ENCODE data around the gene NPPC. TPM values are rescaled to one million over a fixed set of nuclear protein-coding genes. Genes with fewer than 3 reads are reported as not detected.

NPPC gene
- total RNA-seq, 4 donors from 2014 or later, result not detected

DNA sequence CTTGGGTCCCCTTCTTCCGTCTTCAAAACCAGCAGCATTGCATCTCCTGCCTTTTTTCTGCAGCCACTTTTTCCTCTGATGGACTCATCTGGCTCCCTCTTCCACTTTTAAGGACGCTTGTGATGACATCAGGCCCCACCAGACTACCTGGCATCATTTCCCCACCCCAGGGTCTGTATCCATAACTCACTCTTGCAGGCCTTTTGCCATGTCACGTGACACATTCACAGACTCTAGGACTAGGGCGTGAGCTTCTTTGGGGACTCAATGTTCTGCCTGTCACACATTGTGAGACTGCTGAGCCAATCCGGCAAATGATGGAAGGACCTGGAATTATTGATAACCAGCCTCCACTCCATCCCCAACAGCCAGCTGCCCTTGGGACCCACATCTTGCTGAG lies 23.6 kb downstream of the NPPC start:
- Histone ChIP-seq H3K27ac (no peak overlapping the region), H3K27me3 (no peaks in the 10 kb centered on the region), H3K4me3 (no peak overlapping the region), H3K4me1 (no peaks in the 10 kb centered on the region), H3K9me3 (no peaks in the 10 kb centered on the region), H3K36me3 (no peaks in the 10 kb centered on the region)
- in situ Hi-C loops (cut with MboI; ENCODE audit: low sequenced_read_pairs in 4 of 4), result loop anchor here (10.0 to 25.0 kb wide), 5 partner anchors 410 to 610 kb away; partner anchors contain the start of gene PRSS56 (in 1 of the 4)
- ATAC-seq, result no peak
- intact Hi-C loops (cut with DNase I; ENCODE audit: low total_unique reads), result no loop called here
- no peak for DNase-seq
- TF ChIP-seq, protein P1, sequence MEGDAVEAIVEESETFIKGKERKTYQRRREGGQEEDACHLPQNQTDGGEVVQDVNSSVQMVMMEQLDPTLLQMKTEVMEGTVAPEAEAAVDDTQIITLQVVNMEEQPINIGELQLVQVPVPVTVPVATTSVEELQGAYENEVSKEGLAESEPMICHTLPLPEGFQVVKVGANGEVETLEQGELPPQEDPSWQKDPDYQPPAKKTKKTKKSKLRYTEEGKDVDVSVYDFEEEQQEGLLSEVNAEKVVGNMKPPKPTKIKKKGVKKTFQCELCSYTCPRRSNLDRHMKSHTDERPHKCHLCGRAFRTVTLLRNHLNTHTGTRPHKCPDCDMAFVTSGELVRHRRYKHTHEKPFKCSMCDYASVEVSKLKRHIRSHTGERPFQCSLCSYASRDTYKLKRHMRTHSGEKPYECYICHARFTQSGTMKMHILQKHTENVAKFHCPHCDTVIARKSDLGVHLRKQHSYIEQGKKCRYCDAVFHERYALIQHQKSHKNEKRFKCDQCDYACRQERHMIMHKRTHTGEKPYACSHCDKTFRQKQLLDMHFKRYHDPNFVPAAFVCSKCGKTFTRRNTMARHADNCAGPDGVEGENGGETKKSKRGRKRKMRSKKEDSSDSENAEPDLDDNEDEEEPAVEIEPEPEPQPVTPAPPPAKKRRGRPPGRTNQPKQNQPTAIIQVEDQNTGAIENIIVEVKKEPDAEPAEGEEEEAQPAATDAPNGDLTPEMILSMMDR (IDR thresholded peaks at IDR 0.05 in 4 of 5, conservative IDR thresholded peaks at IDR 0.05 in 1 of 5), result no peak
- TF ChIP-seq POLR2A (IDR thresholded peaks at IDR 0.05), result no peak

DNA sequence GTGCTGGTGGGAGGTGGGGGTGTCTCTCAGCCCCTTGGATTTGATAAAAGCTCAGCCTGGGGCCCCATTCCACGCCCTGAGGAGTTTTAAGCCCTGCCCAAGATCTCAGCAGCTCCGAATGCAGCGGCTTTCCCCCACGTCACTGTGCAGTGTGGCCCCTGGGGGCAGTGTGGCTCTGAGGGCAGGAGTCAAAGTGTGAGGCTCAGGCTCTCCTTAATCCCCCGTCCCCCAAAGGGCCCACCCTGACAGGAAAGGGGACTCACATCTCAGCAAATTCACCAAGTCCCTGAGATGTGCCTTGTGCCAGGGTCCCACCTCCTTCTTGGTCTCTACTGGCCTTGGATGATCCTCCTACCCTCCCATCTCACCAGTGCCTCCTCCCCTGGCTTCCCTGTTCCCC lies 25.2 kb downstream of the NPPC start:
- in situ Hi-C loops (cut with MboI; ENCODE audit: low sequenced_read_pairs in 4 of 4) (loop anchor here (10.0 to 25.0 kb wide), 5 partner anchors 411 to 611 kb away; partner anchors contain the start of gene PRSS56 (in 1 of the 4)), intact Hi-C loops (cut with DNase I; ENCODE audit: low total_unique reads) (no loop called here)
- no peak for ATAC-seq

DNA sequence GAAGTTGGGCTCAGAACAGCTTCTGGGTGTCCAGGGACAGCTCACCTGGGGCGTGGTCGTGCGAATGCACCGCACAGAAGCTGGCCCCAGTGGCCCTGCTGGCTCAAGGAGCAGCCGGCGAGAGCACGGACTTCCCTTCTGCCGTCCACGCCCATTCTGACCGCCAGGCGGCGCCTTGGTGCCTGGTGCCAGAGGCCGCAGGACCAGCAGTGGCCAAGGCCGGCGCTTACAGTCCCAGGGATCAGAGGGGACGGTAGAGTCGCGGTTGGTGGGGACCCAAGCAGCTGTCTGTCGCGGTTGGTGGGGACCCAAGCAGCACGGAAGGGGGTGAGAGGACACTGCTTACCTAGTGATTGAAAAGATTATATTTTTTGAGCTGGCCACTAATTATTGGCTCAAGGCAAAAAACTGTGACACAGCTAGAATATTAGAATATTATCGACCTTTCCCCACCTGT lies 25.7 kb downstream of the NPPC start:
- Histone ChIP-seq H3K4me1 (no peaks in the 10 kb centered on the region), H3K27ac (no peak overlapping the region), H3K4me3 (no peak overlapping the region), H3K9me3 (no peaks in the 10 kb centered on the region), H3K27me3 (no peaks in the 10 kb centered on the region), H3K36me3 (no peaks in the 10 kb centered on the region)
- ATAC-seq (peak in 1 of 2 donors; percentile 75), DNase-seq (peak; percentile 10 to 53)
- intact Hi-C loops (cut with DNase I; ENCODE audit: low total_unique reads), result no loop called here
- no peak for TF ChIP-seq POLR2A (IDR thresholded peaks at IDR 0.05)
- TF ChIP-seq, protein P1 (IDR thresholded peaks at IDR 0.05 in 4 of 5, conservative IDR thresholded peaks at IDR 0.05 in 1 of 5), result peak; percentile 32 to 67 (median 58)
- in situ Hi-C loops (cut with MboI; ENCODE audit: low sequenced_read_pairs in 4 of 4), result loop anchor here (10.0 to 25.0 kb wide), 5 partner anchors 412 to 612 kb away; partner anchors contain the start of gene PRSS56 (in 1 of the 4)

More for the DNA sequence above, 25.2 kb downstream of the NPPC start:
- Histone ChIP-seq H3K27me3 (no peaks in the 10 kb centered on the region), H3K27ac (no peak overlapping the region), H3K4me1 (no peaks in the 10 kb centered on the region), H3K36me3 (no peaks in the 10 kb centered on the region), H3K9me3 (no peaks in the 10 kb centered on the region), H3K4me3 (no peak overlapping the region)
- TF ChIP-seq, protein P1 (IDR thresholded peaks at IDR 0.05 in 4 of 5, conservative IDR thresholded peaks at IDR 0.05 in 1 of 5), result no peak
- TF ChIP-seq POLR2A (IDR thresholded peaks at IDR 0.05), result no peak
- no peak for DNase-seq

DNA sequence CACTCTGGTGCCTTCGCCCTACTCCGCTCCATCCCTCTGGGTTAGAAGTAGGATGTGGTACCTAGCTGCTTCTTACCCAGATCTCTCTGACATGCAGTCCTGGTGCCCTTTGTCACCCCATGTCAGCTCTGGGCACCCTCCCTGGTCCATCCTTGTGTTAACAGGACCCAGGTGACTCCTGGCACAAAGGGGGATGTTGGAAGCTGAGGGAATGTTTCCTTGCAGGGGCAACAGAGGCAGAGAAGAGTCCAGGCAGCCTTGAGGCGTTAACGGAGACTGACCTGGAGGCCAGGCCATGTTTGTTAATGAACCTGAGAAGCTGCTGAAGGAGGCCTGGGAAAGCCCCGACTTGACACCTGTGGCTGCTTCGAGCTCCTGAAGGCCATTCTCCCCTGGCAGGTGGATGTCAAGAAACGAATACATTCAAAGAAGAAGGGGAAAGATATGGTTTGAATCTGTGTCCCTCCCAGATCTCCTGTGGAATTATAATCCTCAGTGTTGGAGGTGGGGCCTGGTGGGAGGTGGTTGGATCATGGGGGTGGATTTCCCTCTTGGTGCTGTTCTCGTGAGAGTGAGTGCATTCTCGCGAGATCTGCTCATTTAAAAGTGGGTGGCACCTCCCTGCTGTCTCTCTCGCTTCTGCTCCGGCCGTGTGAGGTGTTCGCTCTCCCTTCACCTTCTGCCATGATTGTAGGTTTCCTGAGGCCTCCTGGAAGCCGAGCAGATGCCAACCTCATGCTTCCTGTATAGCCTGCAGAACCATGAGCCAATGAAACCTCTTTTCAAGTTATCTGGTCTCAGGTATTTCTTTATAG lies 31.4 kb downstream of the NPPC start:
- Histone ChIP-seq H3K4me3 (no peak overlapping the region), H3K4me1 (no peaks in the 10 kb centered on the region), H3K27ac (no peak overlapping the region), H3K9me3 (no peaks in the 10 kb centered on the region), H3K36me3 (no peaks in the 10 kb centered on the region), H3K27me3 (no peaks in the 10 kb centered on the region)
- in situ Hi-C loops (cut with MboI; ENCODE audit: low sequenced_read_pairs in 4 of 4) (no loop called here), intact Hi-C loops (cut with DNase I; ENCODE audit: low total_unique reads) (no loop called here)
- no peak for TF ChIP-seq POLR2A (IDR thresholded peaks at IDR 0.05)
- TF ChIP-seq, protein P1 (IDR thresholded peaks at IDR 0.05 in 4 of 5, conservative IDR thresholded peaks at IDR 0.05 in 1 of 5), result no peak
- no peak for ATAC-seq
- no peak for DNase-seq
